ENCODE measurements around the gene PPP2R5B. TPM values are rescaled to one million over a fixed set of nuclear protein-coding genes. Genes with fewer than 3 reads are reported as not detected.

PPP2R5B gene
- polyA plus RNA-seq, 10 donors, result 10.0 to 13.0 (median 11.3) TPM

DNA sequence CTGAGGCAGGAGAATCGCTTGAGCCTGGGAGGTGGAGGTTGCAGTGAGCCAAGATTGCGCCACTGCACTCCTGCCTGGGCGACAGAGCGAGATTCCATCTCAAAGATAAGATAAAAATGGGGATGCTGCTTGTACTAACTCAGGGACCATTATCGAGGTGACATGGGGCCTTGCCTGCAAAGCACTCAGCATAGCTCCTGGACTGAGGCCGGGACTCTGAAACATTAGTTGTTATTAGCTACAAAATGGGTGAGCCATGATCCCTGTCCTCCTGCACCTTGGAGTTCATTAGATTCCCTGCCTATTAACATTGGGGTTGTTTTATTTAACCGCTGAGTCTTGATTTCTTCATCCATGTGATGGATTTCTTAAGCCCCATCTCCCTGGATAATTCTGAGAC is 5.1 kb downstream of the PPP2R5B start:
- no peak for DNase-seq

GRCh38 chr11:64930340-64930739 is 5.9 kb downstream of the PPP2R5B start:
- DNase-seq, result no peak

GRCh38 chr11:64931290-64931689 is 6.8 kb downstream of the PPP2R5B start:
- no peak for DNase-seq

DNA sequence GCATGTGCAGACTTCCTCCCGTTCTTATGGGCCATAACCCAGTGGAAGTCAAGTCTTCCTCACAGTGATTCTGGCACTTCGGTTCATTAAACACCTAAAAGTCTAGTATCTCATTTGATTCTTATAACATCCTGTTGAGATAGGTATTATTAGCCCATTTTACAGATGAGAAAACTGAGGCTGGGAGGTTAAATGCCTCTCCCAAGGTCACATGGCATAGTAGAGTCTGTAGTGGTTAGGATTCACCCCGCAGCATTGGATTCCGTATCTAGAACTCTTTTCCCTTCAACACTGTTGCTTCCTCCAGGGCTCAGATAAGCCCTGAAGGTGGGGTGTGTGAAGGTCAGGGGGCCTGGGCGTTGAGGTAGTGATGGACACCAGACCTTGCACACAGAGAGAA is 7.8 kb downstream of the PPP2R5B start:
- DNase-seq, result no peak

- DNase-seq, result no peak
These were observed 8.9 kb downstream of the PPP2R5B start for GRCh38 chr11:64933213-64933934.

DNA sequence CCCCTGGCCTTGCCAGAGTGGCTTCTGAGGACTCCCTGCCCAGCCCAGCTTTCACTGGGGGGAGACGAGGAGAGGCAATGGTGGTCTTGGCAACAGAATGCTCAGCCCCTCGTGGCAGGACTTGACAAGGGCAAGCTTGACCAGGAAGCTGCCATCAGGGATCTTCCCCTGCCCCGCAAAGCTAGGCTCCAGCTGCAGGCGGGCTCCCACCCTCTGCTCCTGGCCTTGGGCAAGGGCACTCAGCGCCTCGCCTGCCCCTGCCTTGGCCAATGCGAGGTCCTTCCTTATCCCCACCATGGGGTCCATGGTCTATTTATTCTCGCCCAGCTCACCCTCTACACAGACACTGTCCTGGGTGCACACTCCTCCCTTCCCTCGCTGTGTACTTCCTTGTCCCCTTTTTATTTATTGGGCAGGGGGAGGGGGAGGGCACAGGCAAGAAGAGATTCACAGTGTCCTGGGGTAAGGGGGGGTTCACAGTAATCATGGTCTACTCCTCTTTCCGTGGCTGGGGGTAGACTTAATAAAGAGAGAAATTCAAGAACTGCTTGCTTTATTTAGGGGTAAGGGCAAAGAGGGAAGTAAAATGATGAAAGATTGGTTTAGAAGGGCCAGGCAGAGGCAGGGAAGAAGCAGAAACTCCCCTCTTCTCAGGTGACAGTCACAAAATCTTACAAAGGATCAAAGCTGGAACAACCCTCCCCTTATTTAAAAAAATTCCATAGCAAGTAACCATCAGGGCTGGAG is 9.6 kb downstream of the PPP2R5B start:
- no peak for DNase-seq

- no peak for DNase-seq
These were observed 10.3 kb downstream of the PPP2R5B start for GRCh38 chr11:64934682-64935358.

DNA sequence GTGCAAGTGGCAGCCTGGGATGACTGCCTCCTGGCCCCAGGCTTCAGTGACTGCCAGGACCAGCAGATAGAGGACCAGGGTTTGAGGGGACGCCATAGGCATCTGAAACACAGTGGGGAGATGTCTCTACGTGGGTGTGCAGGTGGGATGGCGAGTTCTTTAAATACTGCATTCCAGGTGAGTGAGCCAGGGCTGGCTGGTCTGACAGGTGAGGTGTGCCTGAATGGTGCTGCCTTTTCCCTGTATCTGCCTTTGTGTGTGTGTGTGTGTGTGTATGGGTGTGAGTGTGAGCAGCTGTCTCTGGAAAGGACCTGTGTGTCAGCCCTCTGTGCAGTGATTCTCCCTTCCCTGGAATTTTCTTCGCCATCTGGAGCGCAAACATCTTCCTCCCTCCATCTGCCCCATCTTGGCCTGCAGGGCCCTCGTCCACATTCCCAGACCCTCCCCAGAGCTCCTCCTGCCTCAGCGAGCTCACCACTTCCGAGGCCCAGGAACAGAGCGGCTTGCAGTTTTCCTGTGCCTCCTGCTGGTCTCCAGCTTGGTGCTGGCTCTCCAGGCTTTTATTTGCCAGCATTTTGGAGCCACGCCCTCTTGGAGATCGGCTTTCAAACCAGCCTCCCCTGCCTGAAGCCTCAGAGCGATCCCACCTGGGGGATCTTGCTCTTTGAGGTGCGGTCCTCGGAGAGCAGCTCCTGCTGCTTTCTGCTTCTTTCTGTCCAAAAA is 11.0 kb downstream of the PPP2R5B start, which contains the start of gene GPHA2:
Gene GPHA2, minus strand, starts transcription at position 535 of the 723 bp plus-strand sequence. Its CDS starts 433 bp downstream, at position 102.
- peak in 1 of 3 donors; percentile 60 for DNase-seq

DNA sequence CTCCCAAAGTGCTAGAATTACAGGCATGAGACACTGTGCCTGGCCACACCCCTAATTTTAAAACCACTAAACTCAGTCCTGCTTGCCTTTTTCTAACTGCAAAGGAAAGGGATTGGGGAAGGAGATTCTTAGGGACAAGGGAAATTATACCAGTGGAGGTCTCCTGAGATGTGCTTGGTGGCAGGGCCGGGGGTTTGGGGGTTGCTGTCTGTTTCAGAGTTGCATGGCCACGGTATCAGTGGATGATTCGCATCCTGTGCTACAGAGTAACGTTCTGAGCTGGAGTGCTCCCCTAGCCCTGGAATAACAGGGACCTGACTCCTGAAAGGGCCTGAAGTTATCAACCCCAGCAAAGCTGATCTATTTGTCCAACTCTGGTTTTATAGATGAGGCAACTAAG is 12.1 kb downstream of the PPP2R5B start:
- DNase-seq, result no peak

- DNase-seq, result peak in 1 of 3 donors; percentile 13
These were observed 22.8 kb downstream of the PPP2R5B start for GRCh38 chr11:64947208-64947814.

GRCh38 chr11:64951529-64951928 is 27.0 kb downstream of the PPP2R5B start:
- DNase-seq, result no peak

DNA sequence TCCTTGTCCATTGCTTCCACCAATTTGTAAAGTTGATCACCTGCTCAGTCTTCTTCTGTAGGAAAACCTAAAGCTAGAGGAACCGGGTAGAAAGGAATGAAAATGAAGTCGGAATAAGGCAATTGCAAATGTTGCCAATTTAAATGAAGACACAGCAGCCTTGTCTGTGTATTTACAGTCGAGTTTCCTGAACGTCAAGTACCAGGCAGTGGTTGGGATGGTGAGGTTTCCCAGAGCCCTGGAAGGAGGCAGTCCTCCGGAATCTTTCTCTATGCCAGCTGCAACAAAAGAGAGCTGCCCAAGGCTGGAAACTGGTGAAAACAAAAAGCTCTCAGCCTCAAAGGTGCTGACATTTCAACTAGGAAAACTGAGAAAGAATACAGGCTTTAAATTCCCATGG is 29.7 kb downstream of the PPP2R5B start:
- DNase-seq, result no peak

DNA sequence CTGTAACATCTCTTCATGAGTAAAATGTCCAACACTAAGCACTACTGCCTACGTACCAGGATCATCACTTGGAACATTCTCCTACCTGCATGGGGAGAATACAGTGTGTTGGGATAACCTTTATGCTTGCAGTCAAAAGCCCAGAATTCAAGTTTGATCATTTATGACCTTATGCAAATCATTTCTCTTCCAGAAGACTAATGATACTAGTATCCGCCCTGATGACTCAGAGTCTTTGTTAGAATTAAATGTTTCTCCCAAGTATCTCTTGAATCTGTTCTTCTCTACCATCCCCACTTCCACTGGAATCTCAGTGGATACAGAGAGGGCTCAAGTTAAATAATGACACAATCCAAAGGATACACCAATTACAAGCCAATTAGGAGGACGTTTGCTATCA is 35.0 kb downstream of the PPP2R5B start:
- no peak for DNase-seq

- DNase-seq, result no peak
These were observed 36.2 kb downstream of the PPP2R5B start for GRCh38 chr11:64960719-64961118.

- no peak for DNase-seq
These were observed 38.7 kb downstream of the PPP2R5B start for GRCh38 chr11:64963072-64963631.

DNA sequence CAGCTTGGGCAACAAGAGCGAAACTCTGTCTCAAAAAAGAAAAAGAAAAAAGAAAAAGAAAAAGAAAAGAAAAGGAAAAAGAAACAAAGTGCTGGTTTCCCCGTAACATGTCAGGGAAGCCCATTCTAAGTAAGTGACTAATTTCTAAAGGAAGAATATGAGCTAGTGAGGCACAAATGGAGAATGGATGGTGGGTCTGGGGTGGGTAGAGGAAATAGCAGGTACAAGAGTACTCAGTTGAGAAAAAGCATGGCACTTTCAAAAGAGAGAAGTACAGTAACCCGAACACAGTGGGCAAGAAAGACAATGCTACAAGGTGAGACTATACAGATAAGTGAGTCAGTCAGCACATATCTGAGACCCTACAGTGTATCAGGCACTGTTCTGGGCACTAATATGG is 42.9 kb downstream of the PPP2R5B start:
- DNase-seq, result no peak

GRCh38 chr11:64969209-64969608 is 44.7 kb downstream of the PPP2R5B start:
- DNase-seq, result peak in 1 of 3 donors; percentile 46

DNA sequence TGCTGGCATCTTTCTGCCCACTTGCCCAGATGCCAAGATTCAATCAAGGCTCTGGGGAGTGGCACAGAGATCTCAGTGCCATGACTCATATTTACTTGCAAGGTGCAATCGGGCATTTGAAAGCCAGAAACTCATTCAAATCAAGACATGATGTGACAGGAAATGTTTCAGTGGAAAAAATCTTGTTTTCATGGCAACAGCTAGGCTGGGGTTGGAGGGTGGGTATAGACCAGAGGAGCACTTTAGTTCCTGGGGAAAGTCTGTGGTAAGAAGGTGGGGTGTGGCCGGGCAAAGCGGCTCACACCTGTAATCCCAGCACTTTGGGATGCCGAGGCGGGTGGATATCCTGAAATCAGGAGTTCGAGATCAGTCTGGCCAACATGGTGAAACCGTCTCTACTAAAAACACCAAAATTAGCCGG is 46.3 kb downstream of the PPP2R5B start:
- DNase-seq, result no peak

GRCh38 chr11:64971421-64972233 is 47.1 kb downstream of the PPP2R5B start, which contains the start of gene MAJIN:
Gene MAJIN, minus strand, starts transcription at chr11:64972108. Its CDS starts 12,703 bp downstream, at chr11:64959405.
- DNase-seq, result peak; percentile 79 to 93 (median 91)

GRCh38 chr11:64974124-64974523 is 49.6 kb downstream of the PPP2R5B start:
- no peak for DNase-seq

Data from muscle of back (tissue), 11 donors.